HS-27A (cell line): ENCODE data around the gene VTA1.
A peak's percentile ranks its signal among the peaks of the same experiment; 100 is the strongest.
"Not testable (repeated sequence)": the region's sequence is repeated elsewhere in the genome, so short reads cannot be mapped to it uniquely, and the experiment has no call there.

Experiments used
- DNase-seq: peaks from one replicate; pipeline ENCODE4 v3.0.0-alpha.2; 2012; ENCODE audit warnings: low read depth, missing footprints

The VTA1 gene

DNA sequence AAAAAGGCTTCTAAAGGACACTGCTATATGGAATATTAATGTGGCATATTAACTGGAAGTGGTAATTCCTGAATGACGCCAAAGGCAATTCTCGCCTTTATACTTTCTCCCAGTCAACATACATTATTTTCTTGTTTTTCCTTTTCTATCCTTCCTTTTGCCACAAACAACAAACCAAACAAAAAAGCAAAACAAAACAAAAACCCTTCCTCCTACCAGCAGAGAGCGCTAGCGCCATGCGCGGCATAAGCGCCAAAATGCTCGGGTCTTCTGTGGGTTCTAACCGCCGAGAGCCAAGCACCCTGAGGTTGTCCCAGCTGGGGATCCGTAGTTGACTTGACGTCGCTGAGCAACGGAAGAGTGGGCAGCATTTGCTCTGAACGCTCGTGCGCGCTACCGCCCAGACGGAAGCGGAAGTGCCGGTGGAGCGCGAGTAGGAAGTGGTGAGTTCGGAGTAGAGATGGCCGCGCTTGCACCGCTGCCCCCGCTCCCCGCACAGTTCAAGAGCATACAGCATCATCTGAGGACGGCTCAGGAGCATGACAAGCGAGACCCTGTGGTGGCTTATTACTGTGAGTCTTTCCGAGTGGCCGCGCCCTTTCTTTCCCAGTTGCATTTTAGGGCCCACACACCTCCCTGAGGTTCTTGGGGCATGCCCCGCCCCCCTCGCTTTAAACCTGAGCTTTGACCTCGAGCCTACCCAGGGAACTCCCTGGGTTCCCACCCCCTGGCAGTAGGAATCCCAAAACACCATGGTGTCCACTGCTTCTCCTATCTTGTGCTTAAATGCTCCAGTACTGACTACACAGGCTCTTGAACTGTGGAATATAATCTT is at the start of gene VTA1, which contains the start of gene NMBR:
Gene VTA1, plus strand, starts transcription at position 436 of the 835 bp plus-strand sequence. Its CDS starts 25 bp downstream, at position 461.
Gene NMBR, minus strand, starts transcription at position 295 of the 835 bp plus-strand sequence. CDS start 58,464 bp downstream, outside the sequence.
- peak; percentile 97 for DNase-seq

DNA sequence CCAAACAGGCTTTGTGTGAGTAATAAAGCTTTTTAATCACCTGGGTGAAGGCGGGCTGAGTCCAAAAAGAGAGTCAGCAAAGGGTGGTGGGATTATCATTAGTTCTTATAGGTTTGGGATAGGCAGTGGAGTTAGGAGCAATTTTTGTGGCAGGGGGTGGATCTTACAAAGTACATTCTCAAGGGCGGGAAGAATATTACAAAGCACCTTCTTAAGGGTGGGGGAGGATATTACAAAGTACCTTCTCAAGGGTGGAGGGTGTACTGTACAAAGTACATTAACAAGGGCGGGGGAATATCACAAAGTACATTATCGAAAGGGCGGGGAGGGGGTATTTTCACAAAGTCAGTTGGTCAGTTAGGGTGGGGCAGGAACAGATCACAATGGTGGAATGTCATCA is 42.2 kb upstream of the VTA1 start:
- not testable (repeated sequence) for DNase-seq

GRCh38 chr6:142110820-142111219 is 36.2 kb upstream of the VTA1 start:
- DNase-seq, result not testable (repeated sequence)

GRCh38 chr6:142112451-142113061 is 34.5 kb upstream of the VTA1 start:
- DNase-seq, result peak; percentile 61

DNA sequence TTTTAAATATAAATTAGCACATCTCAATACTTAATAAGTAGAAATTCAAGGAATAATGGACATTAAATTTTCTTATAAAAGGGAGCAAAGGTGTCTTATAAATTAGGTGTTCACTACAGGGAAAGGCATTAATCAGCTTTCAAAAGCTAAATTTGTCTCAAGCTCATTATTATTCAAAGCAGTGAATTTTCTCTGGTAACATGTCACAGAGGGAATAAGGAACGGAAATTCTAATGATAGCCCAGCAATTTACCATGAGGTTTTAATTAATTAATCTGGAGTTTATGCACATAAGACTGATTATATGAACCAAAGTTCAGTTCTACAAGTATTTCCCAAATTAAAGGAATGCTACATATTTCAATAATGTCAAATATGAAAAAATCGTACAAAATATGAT is 29.7 kb upstream of the VTA1 start:
- DNase-seq, result no peak

DNA sequence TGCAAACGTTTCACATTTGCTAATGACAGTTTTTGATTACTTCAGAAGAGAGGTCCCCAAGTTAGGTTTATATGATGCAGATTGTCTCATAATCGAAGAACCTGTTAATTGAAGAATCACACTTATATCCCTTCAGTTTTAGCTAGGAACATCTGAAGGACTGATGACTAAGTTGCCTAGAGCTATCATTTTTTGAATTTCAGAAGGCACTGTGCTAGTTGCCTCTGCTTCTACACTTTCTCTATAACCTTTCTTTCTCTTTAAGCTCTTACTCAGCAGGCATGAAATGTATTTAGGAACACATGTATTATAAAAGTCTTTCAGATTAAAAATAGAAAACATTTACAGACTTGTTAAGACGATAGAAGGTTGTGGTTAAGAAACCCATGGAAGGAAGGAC is 28.7 kb upstream of the VTA1 start:
- no peak for DNase-seq

DNA sequence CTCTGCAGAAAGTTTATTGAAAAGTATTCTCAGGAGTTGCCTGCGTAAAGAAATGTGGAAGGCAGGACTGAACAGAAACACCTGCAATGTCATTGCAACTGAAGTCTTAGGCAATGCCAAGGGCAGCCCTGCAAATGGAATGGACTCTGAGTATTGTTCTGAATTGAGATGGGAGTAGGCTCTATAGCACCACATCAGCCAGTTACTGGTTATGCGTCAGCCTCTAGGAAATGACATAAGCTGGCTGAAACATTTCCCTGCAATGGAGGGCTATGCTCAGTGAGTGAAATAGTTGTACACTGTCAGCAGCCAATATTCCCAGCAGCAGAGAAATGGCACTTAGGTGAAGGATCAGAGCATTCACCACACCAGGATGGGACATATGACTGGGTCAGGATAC is 28.1 kb upstream of the VTA1 start:
- no peak for DNase-seq

- DNase-seq, result no peak
Observed at GRCh38 chr6:142121342-142121741, 25.7 kb upstream of the VTA1 start.

- no peak for DNase-seq
Observed at GRCh38 chr6:142130814-142131213, 16.2 kb upstream of the VTA1 start.

- no peak for DNase-seq
Observed at GRCh38 chr6:142132625-142133024, 14.4 kb upstream of the VTA1 start, which contains the start of gene GJE1. Gene GJE1, plus strand, starts transcription at chr6:142132925. Its CDS starts 234 bp downstream, at chr6:142133159.

DNA sequence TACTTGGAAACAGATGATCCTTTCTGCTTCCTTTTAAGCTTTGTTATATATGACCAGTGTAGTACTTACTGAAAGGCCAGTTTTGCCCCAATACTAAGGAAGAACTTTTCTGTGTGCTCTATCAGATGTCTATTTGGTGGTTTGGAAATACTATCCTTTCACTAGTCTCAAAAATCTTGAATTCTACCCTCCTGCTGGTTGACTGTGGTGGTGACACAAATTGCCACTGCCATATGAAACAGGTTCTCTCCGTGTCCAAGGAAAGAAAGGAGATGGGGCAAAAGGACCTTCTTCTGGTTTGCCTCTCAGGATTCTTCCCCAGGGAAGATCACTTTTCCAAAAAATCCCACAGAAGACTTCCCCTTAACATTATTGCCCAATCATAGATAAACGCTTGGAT is 8.2 kb upstream of the VTA1 start:
- DNase-seq, result no peak

DNA sequence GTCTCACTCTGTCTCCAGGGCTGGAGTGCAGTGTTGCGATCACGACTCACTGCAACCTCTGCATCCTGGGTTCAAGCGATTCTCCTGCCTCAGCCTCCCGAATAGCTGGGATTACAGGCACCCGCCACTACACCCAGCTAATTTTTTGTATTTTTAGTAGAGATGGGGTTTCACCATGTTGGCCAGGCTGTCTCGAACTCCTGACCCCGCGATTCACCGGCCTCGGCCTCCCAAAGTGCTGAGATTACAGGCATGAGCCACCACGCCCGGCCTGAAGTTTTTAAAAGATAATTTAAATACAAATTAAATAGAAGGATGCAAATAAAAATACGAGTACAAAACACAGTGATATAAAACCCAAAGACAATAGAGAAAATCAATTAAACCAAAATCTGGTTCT is 5.5 kb upstream of the VTA1 start:
- not testable (repeated sequence) for DNase-seq

DNA sequence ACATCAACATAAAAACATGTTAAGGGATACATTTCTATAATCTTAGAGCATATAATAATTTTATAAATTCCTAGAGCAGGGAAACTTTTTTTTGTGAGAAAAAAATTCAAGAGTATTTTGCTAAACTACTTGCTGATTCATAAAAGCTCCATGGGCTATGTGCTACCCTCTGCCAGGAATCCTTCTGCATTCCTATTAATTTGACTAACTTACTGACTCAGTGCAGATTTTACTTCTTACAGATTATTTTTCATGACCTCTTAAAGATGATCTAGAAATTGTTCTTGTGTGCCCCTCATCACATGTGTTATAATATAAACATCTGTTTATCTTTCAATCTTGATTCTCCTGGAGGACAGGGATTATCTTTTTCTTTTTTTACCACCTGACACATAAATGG is 5.7 kb downstream of the VTA1 start:
- DNase-seq, result peak; percentile 59

DNA sequence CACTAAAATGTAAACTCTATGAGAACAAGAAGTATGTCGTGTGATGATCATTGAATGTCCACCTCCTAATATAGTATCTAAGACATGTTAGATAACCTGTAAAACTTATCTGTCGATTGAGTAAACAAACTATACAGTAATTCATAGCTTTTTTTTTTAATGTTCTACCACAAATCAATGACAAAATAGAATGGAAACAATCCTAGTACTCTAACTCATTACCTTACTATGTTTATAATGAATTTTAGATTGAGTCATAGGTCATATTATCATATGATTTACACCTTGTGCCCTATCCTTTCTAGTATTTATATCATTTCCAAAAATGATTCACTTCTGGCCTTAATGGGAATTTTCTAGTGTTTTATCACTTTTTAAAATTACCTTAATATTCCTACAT is 6.1 kb downstream of the VTA1 start:
- no peak for DNase-seq

DNA sequence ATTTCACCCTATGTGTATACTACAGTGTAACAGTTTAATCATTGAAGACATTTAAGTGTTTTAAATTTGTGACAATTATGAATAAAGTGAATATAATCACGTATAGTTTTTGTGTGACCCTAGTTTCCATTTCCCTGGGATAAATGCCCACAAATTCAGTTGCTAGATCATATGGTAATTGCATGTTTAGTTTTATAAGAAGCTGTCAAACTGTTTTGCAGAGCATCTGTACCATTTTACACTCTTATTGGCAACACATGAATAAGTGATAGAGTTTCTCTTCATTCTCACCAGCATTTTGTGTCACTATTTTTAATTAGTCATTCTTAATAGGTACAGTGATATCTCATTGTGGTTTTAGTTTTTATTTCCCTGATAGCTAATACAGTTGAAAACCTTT is 7.3 kb downstream of the VTA1 start:
- DNase-seq, result no peak

GRCh38 chr6:142155091-142155490 is 8.0 kb downstream of the VTA1 start:
- no peak for DNase-seq

DNA sequence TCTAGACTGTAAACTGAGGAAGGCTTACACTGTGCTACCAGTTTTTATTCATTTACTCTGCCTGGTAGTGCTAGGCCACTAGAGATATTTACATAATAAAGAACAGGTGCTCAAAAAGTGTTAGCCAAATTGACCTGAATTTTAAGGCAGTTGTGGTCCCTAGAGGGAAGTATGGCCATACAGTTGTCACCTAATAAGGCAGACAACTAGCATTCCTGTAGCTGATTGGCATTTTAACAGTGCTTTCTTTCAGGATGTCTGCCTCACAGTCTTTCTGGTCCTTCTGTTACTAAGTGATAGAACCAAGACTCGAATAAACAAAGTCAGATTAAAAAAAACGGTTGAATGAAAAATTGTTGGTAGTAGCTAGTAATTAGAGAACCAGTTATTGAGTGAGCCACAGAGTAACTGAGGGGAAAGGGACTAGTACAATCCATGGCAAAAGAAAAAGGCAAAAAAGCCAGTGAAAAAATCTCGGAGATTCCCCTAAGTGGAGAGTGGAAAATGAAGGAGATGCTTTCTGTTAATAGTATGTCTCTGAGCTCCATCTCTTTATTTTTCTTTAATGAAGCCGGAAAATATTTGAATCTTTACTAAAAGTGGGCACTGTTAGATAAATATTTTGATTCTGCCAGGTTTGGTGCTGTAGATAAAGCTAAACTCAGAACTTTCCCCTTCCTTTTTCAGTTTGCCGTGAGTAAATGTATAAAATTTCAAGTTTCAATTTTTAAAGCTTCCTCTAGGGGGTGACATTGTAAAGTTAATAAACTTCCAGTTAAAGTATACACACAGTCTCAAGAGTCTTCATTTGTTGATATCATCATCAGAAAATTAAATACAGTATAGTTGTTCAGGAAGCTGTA is 9.1 kb downstream of the VTA1 start:
- no peak for DNase-seq

GRCh38 chr6:142156758-142157068 is 9.7 kb downstream of the VTA1 start:
- not testable (repeated sequence) for DNase-seq

DNA sequence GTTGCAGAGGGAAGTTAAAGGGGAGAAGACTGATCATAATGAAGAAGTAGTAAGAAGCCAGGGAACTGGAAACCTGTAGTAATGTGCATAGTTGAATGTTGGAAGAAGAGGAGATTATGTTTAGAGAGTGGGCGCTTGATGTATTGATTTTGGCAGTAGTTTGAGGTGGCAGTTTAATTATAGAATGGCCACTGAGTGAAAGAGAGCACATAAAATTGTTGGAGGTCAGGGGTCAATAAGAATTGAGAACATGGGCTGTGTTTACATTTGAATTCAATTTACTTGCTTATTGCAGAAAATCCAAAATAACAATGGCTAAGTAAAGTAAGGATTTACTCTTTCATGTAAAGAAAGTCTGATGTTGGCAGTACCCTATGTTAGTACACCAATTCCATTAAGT is 15.7 kb downstream of the VTA1 start:
- DNase-seq, result no peak

DNA sequence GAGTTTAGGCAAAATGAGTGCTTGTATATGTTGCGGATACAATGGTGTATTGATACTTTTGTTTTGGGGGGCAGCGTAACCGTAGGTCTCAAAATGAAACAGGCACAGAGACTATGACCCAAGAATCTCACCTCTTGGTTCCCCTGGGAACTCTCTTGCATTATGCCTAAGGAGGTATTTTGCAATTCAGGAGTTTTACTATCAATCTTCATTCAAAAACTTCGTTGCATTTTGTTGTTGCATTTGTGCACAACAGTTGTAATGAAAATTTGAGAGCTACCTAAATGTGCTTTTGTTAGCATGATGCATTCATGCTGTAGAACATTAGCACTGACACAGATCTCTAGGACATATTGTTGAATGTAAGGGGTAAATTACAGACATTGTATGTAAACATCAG is 18.2 kb downstream of the VTA1 start:
- DNase-seq, result no peak

DNA sequence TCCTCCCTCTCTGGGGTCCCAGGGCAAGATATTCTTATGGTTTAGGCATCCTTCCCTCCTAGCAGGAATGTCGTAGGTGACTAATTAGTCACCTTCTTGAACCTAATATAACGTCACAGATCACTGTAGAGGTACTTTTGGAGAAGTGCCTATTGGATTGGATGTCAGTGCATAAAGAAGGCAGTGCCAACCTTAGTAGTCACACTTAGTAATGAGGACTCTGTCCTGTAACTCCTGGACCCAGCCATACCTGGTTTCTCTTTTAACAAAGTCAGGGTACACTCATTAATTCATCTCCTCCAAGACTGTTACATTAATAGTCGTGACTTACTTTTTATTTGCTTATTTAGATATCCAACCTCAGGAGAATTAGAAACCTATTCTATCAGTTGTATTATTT is 20.0 kb downstream of the VTA1 start:
- no peak for DNase-seq

DNA sequence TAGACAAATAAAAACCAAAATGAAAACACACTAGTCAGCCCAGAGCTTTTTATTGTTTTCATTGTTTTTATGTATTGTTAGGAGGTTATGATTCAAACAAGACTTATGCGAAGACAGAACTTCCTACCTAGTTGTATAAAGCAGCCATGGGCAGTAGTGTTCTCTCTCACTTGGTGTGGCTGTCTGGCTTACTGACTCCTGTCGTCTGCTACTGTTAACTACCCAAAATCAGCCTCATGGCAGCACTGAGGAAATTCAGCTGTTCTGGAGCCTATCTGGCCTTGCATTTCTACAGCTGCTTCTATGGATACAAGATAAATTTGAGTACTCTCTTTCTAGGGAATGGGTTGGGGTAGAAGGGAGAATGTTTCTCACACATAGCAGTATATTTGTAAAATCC is 20.4 kb downstream of the VTA1 start:
- no peak for DNase-seq

DNA sequence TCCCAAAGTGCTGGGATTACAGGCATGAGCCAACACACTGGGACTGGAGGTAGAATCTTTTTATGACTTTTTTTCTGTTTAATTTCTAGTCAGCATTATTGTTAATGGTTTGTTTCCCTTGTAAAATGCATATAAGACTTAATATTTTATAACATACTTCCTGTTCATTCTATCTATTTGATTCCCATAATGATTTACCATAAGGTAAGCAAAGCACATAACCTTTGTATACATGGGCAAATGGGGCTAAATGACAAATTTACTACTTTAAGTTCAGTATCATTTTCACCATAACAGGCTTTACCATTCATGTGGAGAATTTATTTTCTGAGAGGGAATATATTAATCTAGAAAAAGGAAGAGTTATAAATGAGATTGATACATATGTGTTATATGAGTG is 24.3 kb downstream of the VTA1 start:
- no peak for DNase-seq
